H9 (cell line): ENCODE results near the gene DAB1. TPM values are rescaled to one million over a fixed set of nuclear protein-coding genes. Genes with fewer than 3 reads are reported as not detected.

Experiments used
- DNase-seq: peaks from one replicate; pipeline ENCODE4 v3.0.0-alpha.2; 2017
- H2AFZ ChIP-seq: one replicate; pipeline ENCODE4 v1.6.1; 2013; ENCODE audit warnings: mild to moderate bottlenecking, low read length, control low read depth, moderate library complexity
- H2AK5ac ChIP-seq: 2 replicates; pipeline ENCODE4 v1.6.1; 2013; ENCODE audit warnings: low read length, control low read depth, mixed read lengths; ENCODE audit not compliant: insufficient read length
- H2BK120ac ChIP-seq: one replicate; pipeline ENCODE4 v1.6.1; 2013; ENCODE audit warnings: low read depth, mild to moderate bottlenecking, low read length, control low read depth, inconsistent platforms; ENCODE audit not compliant: poor library complexity, severe bottlenecking
- H2BK12ac ChIP-seq: 2 replicates; pipeline ENCODE4 v1.6.1; 2013; ENCODE audit warnings: low read length, control low read depth, mixed read lengths, low read depth; ENCODE audit not compliant: insufficient read length
- H2BK15ac ChIP-seq: 2 replicates; pipeline ENCODE4 v1.6.1; 2013; ENCODE audit warnings: low read depth, low read length, control low read depth
- H2BK20ac ChIP-seq: one replicate; pipeline ENCODE4 v1.6.1; 2013; ENCODE audit warnings: low read depth, mild to moderate bottlenecking, low read length, control low read depth, inconsistent platforms; ENCODE audit not compliant: poor library complexity, severe bottlenecking
- H2BK5ac ChIP-seq: 2 replicates; pipeline ENCODE4 v1.6.1; 2013; ENCODE audit warnings: low read length, control low read depth, mixed read lengths; ENCODE audit not compliant: insufficient read length
- H3K14ac ChIP-seq: 2 replicates; pipeline ENCODE4 v1.6.1; 2013; ENCODE audit warnings: low read length, control low read depth; ENCODE audit not compliant: insufficient read depth
- H3K18ac ChIP-seq: 2 replicates; pipeline ENCODE4 v1.6.1; 2013; ENCODE audit warnings: low read depth, mild to moderate bottlenecking, mixed read lengths, low read length, control low read depth; ENCODE audit not compliant: insufficient read length
- H3K23ac ChIP-seq: 2 replicates; pipeline ENCODE4 v1.6.1; 2013; ENCODE audit warnings: low read length, control low read depth, mixed read lengths, low read depth; ENCODE audit not compliant: insufficient read length
- H3K23me2 ChIP-seq: 2 replicates; pipeline ENCODE4 v1.6.1; 2013; ENCODE audit warnings: low read depth, mild to moderate bottlenecking, mixed read lengths, low read length, control low read depth; ENCODE audit not compliant: insufficient read length, poor library complexity, severe bottlenecking
- H3K27ac ChIP-seq: 2 replicates; pipeline ENCODE4 v1.5.1; 2013; ENCODE audit warnings: low read length, control low read depth, mixed read lengths, low read depth; ENCODE audit not compliant: insufficient read length
- H3K27me3 ChIP-seq: 2 replicates; pipeline ENCODE4 v1.6.1; 2013; ENCODE audit warnings: low read length, control low read depth, inconsistent platforms; ENCODE audit not compliant: insufficient read depth
- H3K4ac ChIP-seq: 2 replicates; pipeline ENCODE4 v1.6.1; 2013; ENCODE audit warnings: low read depth, mild to moderate bottlenecking, control low read depth, inconsistent platforms, low read length, moderate library complexity
- H3K4me1 ChIP-seq: 2 replicates; pipeline ENCODE4 v1.6.1; 2013; ENCODE audit warnings: low read length, control low read depth, inconsistent platforms; ENCODE audit not compliant: insufficient read depth
- H3K4me2 ChIP-seq: 2 replicates; pipeline ENCODE4 v1.6.1; 2013; ENCODE audit warnings: low read length, control low read depth, mixed read lengths; ENCODE audit not compliant: insufficient read length, insufficient read depth
- H3K56ac ChIP-seq: 2 replicates; pipeline ENCODE4 v1.6.1; 2013; ENCODE audit warnings: low read depth, mild to moderate bottlenecking, mixed read lengths, low read length, control low read depth; ENCODE audit not compliant: insufficient read length
- H3K79me1 ChIP-seq: 2 replicates; pipeline ENCODE4 v1.6.1; 2013; ENCODE audit warnings: low read depth, mild to moderate bottlenecking, moderate library complexity, low read length, control low read depth, inconsistent platforms; ENCODE audit not compliant: insufficient read depth, poor library complexity, severe bottlenecking
- H3K79me2 ChIP-seq: 2 replicates; pipeline ENCODE4 v1.6.1; 2013; ENCODE audit warnings: low read length, control low read depth, inconsistent platforms; ENCODE audit not compliant: insufficient read depth
- H3K9ac ChIP-seq: 2 replicates; pipeline ENCODE4 v1.6.1; 2013; ENCODE audit warnings: low read length, control low read depth, mixed read lengths; ENCODE audit not compliant: insufficient read length; ENCODE audit errors: extremely low read depth
- H3K9me3 ChIP-seq: one replicate; pipeline ENCODE4 v1.6.1; 2013; ENCODE audit warnings: low read depth, low read length, inconsistent platforms; ENCODE audit not compliant: control insufficient read depth
- H3T11ph ChIP-seq: one replicate; pipeline ENCODE4 v1.6.1; 2013; ENCODE audit warnings: mild to moderate bottlenecking, low read length, control low read depth, inconsistent platforms
- H4K20me1 ChIP-seq: one replicate; pipeline ENCODE4 v1.6.1; 2013; ENCODE audit not compliant: control insufficient read depth, insufficient read length, insufficient read depth
- H4K5ac ChIP-seq: 2 replicates; pipeline ENCODE4 v1.6.1; 2013; ENCODE audit warnings: low read depth, mild to moderate bottlenecking, mixed read lengths, low read length, control low read depth; ENCODE audit not compliant: insufficient read length
- H4K8ac ChIP-seq: replicated peaks from 2 replicates; pipeline ENCODE4 v1.6.1; 2013; ENCODE audit warnings: low read length, control low read depth, mixed read lengths, low read depth; ENCODE audit not compliant: insufficient read length
- H4K91ac ChIP-seq: 2 replicates; pipeline ENCODE4 v1.6.1; 2013; ENCODE audit warnings: low read depth, mild to moderate bottlenecking, moderate library complexity, mixed read lengths, low read length, control low read depth; ENCODE audit not compliant: insufficient read length
- H3K27ac Mint-ChIP-seq, 3 experiments: 2 replicates in 2 of 3; 3 replicates in 1 of 3; pipeline ENCODE4 v1.8.0; 2020 to 2021; ENCODE audit warnings: mixed read lengths in 3 of 3, mild to moderate bottlenecking in 1 of 3, moderate library complexity in 1 of 3
- H3K27me3 Mint-ChIP-seq: 2 replicates; pipeline ENCODE4 v1.8.0; 2021; ENCODE audit warnings: low read depth, mild to moderate bottlenecking, moderate library complexity, mixed read lengths
- H3K36me3 Mint-ChIP-seq, 3 experiments: 2 replicates in 2 of 3; 3 replicates in 1 of 3; pipeline ENCODE4 v1.8.0; 2020 to 2021; ENCODE audit warnings: low read depth in 3 of 3, mixed read lengths in 3 of 3; ENCODE audit not compliant: insufficient read depth in 1 of 3
- H3K4me1 Mint-ChIP-seq, 2 experiments: 2 replicates each; pipeline ENCODE4 v1.8.0; 2020; ENCODE audit warnings: mixed read lengths in 2 of 2
- H3K4me3 Mint-ChIP-seq, 2 experiments: 2 replicates in 1 of 2; 3 replicates in 1 of 2; pipeline ENCODE4 v1.8.0; 2020 to 2021; ENCODE audit warnings: mild to moderate bottlenecking in 2 of 2, mixed read lengths in 2 of 2, moderate library complexity in 1 of 2
- H3K9me3 Mint-ChIP-seq, 2 experiments: 2 replicates in 1 of 2; 3 replicates in 1 of 2; pipeline ENCODE4 v1.8.0; 2020; ENCODE audit warnings: mild to moderate bottlenecking in 2 of 2, mixed read lengths in 2 of 2, moderate library complexity in 1 of 2
- CTCF ChIP-seq: fragments of 200-600 bp; sonication (generic); conservative IDR thresholded peaks from 3 replicates; pipeline ENCODE4 v1.8.0; 2021; ENCODE audit warnings: antibody characterized with exemption, mild to moderate bottlenecking
- WGBS: extraction: QIAGEN DNeasy Blood & Tissue Kit; methylation state at CpG from one replicate; pipeline ENCODE4 v1.1.7; 2013; ENCODE audit warnings: missing lambda C conversion rate, low lambda C conversion rate, mixed read lengths; ENCODE audit not compliant: insufficient read length; ENCODE audit errors: extremely low coverage; 5-methylcytosine and 5-hydroxymethylcytosine counted together
- total RNA-seq: library from RNA; stranded (reverse); gene quantifications from 2 replicates; pipeline ENCODE4 v1.2.1, GENCODE V29; 2021

The DAB1 gene
- total RNA-seq, 1 experiment from 2014 or later: 9.3 TPM

- Histone ChIP-seq H3K18ac (no peak overlapping the region), H4K8ac (no peak overlapping the region), H3K14ac (no peak overlapping the region), H2AFZ (no peak overlapping the region), H4K91ac (no peak overlapping the region), H3K23me2 (no peaks in the 10 kb centered on the region), H2AK5ac (no peak overlapping the region), H3K9me3 (no peaks in the 10 kb centered on the region), H3K4me2 (no peak overlapping the region), H3K23ac (no peak overlapping the region), H2BK120ac (no peak overlapping the region), H3K27ac (no peak overlapping the region), H2BK12ac (no peak overlapping the region), H3K79me2 (0 out of 2 replicates have a peak, but pooled peaks cover 1% of the 10 kb centered on the region), H4K20me1 (no peaks in the 10 kb centered on the region), H3K9ac (no peak overlapping the region), H2BK20ac (no peak overlapping the region), H3K56ac (no peak overlapping the region), H3K27me3 (no peaks in the 10 kb centered on the region), H3K4me1 (peaks cover 4% of the 10 kb centered on the region; the same call in 1 of the 2 replicates), H3T11ph (no peak overlapping the region), H4K5ac (no peak overlapping the region), H2BK15ac (no peak overlapping the region), H3K79me1 (no peaks in the 10 kb centered on the region), H3K4ac (no peak overlapping the region), H2BK5ac (no peak overlapping the region)
- no peak for TF ChIP-seq CTCF
- DNase-seq: no peak
- peaks cover 14 to 17% of the 10 kb centered on the region in 2 experiments for H3K4me1 Mint-ChIP-seq
- no peaks in the 10 kb centered on the region for H3K27me3 Mint-ChIP-seq
- no peak overlapping the region for H3K4me3 Mint-ChIP-seq
- WGBS: no CpG with 5 or more reads among the region's 1 CpG
- H3K36me3 Mint-ChIP-seq: no peaks in the 10 kb centered on the region
- no peak overlapping the region for H3K27ac Mint-ChIP-seq
- no peaks in the 10 kb centered on the region for H3K9me3 Mint-ChIP-seq
Observed at GRCh38 chr1:57376041-57376440, 47.8 kb downstream of the DAB1 start.
